ENCODE data around the gene POU2AF1.

Gene POU2AF1

GRCh38 chr11:111349191-111349695, 29.8 kb downstream of the POU2AF1 start:
- H3K27ac ChIP-seq = no peak overlapping the region
- TF ChIP-seq CTCF (conservative IDR thresholded peaks at IDR 0.05) = no peak

GRCh38 chr11:111348147-111348546, 30.9 kb downstream of the POU2AF1 start:
- TF ChIP-seq CTCF (conservative IDR thresholded peaks at IDR 0.05) = no peak
- no peak overlapping the region for H3K27ac ChIP-seq

GRCh38 chr11:111347723-111348115, 31.4 kb downstream of the POU2AF1 start:
- TF ChIP-seq CTCF (conservative IDR thresholded peaks at IDR 0.05) = no peak
- H3K27ac ChIP-seq = no peak overlapping the region

DNA sequence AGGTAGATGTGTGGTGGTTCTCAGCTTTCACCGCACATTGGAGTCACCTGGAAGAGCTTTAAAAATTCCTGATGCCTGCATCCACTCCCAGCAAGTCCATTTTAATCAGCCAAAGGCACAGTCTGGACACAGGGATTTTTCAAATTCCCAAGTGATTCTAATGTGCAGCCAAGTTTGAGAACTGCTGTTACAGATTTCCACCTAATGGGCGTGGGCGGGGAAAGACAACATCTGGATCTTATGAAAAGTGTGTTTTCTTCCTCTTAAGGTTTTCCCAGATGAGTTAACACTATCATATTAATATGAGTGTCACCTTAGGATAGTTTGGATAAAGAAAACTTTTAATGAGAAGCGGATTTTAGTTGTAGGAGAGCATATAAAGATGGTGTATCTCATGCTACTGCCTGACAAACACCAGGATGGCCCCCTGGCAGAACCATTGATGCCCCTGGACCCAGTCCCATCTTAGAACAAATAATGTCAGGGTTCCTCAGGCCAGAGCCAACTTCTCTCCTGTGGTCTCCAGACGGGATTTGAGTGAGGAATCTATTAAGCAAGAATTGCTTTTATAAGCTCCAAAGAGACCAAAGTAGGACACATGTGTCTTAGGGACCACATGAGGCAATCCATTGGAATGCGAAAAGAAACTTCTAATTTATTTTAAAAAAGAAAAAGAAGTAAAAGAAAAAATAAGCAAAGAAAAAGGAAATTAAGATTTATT, 31.9 kb downstream of the POU2AF1 start:
- no peak for TF ChIP-seq CTCF (conservative IDR thresholded peaks at IDR 0.05)
- H3K27ac ChIP-seq = no peak overlapping the region

DNA sequence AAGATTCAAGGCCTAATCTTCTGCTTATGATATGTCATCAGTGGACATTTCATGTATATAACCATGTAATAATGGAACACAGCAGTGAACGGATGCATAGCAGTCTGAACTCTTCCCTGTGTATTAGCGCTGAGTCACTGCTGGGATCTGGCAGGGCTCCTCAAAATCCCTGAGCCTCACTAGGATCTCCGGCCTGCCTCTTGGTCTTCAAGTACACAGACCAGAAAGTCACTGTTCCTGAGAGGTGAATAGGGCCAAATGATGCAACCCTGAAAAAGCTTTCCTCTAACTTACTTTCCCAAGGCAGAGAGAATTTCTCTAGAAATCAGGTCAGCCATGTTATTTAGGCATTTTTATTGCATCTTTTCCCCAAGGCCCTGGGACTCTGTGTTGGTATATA, 35.0 kb downstream of the POU2AF1 start:
- TF ChIP-seq CTCF (conservative IDR thresholded peaks at IDR 0.05) = no peak
- no peak overlapping the region for H3K27ac ChIP-seq

DNA sequence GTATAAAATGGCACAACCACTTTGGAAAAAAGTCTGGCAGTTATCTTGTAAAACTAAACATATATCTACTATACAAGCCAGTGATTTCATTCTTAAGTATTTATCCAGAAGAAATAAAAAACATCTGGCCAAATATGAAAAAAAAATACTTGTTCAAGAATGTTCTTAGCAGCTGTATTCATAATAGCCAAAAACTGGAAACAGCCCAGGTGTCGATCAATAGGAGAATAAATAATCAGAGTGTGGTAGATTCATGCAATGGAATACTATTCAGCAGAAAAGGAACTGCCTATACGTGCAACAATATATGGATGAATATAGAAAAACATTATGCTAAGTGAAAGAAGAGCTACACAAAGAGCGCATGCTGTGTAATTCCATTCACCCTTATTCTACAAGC, 36.7 kb downstream of the POU2AF1 start:
- no peak overlapping the region for H3K27ac ChIP-seq
- no peak for TF ChIP-seq CTCF (conservative IDR thresholded peaks at IDR 0.05)

DNA sequence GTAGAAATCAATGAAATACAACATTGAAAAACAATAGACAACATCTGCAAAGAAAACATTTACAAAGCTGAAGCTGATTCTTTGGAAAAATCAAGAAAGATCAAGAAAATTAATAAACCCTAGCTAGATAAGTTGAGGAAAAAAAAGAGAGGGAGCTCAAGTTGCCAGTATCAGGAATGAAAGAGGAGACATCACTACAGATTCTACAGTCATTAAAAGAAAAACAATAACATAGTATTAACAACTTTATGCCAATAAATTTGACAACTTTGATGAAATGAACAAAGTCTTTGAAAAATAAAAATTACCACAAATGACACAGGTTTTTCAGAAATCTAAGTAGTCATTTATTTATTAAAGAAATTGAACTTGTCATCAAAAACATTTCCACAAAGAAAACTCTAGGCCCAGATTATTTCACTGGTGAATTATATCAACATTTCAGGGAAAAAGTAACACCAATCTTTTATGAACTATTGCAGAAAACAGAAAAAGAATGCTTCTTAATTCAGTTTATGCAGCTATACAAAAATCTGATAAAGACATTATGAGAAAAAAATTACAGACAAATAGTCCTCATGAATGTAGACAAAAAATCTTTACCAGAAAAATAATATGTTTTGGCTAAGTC, 39.2 kb downstream of the POU2AF1 start:
- TF ChIP-seq CTCF (conservative IDR thresholded peaks at IDR 0.05) = no peak
- no peak overlapping the region for H3K27ac ChIP-seq

All from VCaP (cell line).